Keratinocyte (primary cell): Measurements from ENCODE around the gene EFCAB12. TPM values are rescaled to one million over a fixed set of nuclear protein-coding genes. Genes with fewer than 3 reads are reported as not detected.

Experiments used
- DNase-seq: peaks from one replicate; pipeline ENCODE4 v3.0.0-alpha.2; 2011; ENCODE audit warnings: low read depth, missing footprints, low spot score
- FAIRE-seq: peaks from 2 replicates; lab custom pipeline; 2011; peaks lifted over from hg19 to GRCh38; lab: Jason Lieb, UNC
- H2AFZ ChIP-seq: 2 replicates; pipeline ENCODE4 v1.6.0; 2012; ENCODE audit warnings: low read length, control low read depth, inconsistent platforms; ENCODE audit not compliant: control insufficient read depth
- H3K27ac ChIP-seq: 2 replicates; pipeline ENCODE4 v1.5.1; 2011; ENCODE audit warnings: low read length; ENCODE audit not compliant: control insufficient read depth, insufficient read depth
- H3K27me3 ChIP-seq: 3 replicates; pipeline ENCODE4 v1.6.0; 2011; ENCODE audit warnings: low read length; ENCODE audit not compliant: control insufficient read depth, insufficient read depth; ENCODE audit errors: extremely low read depth
- H3K36me3 ChIP-seq, 2 experiments: 2 replicates in 1 of 2; 3 replicates in 1 of 2; pipeline ENCODE4 v1.5.1; 2011; ENCODE audit warnings: low read length in 2 of 2, mild to moderate bottlenecking in 1 of 2; ENCODE audit not compliant: control insufficient read depth in 2 of 2, insufficient read depth in 2 of 2; ENCODE audit errors: extremely low read depth in 1 of 2
- H3K4me1 ChIP-seq: 3 replicates; pipeline ENCODE4 v1.5.1; 2011; ENCODE audit warnings: low read length; ENCODE audit not compliant: control insufficient read depth, insufficient read depth; ENCODE audit errors: extremely low read depth
- H3K4me2 ChIP-seq: 3 replicates; pipeline ENCODE4 v1.6.0; 2011; ENCODE audit warnings: low read depth, low read length; ENCODE audit not compliant: control insufficient read depth, insufficient read depth; ENCODE audit errors: extremely low read depth
- H3K4me3 ChIP-seq, 3 experiments: fragments of 200-600 bp in 1 of 3; sonication (generic) in 1 of 3; 2 replicates in 2 of 3; 3 replicates in 1 of 3; pipeline ENCODE4 v1.5.1; 2011 to 2016; ENCODE audit warnings: low read length in 3 of 3, mild to moderate bottlenecking in 3 of 3, control low read depth in 2 of 3, inconsistent platforms in 1 of 3, low read depth in 1 of 3, mixed read lengths in 1 of 3, mixed run types in 1 of 3, moderate library complexity in 1 of 3; ENCODE audit not compliant: control insufficient read depth in 2 of 3, insufficient read depth in 2 of 3; ENCODE audit errors: extremely low read depth in 1 of 3
- H3K79me2 ChIP-seq: 2 replicates; pipeline ENCODE4 v1.6.0; 2012; ENCODE audit warnings: low read length; ENCODE audit not compliant: control insufficient read depth, insufficient read depth
- H3K9ac ChIP-seq: 3 replicates; pipeline ENCODE4 v1.6.0; 2011; ENCODE audit warnings: low read length; ENCODE audit not compliant: control insufficient read depth, insufficient read depth; ENCODE audit errors: extremely low read depth
- H3K9me1 ChIP-seq: 3 replicates; pipeline ENCODE4 v1.6.0; 2011; ENCODE audit warnings: low read length; ENCODE audit not compliant: control insufficient read depth, insufficient read depth; ENCODE audit errors: extremely low read depth
- H3K9me3 ChIP-seq: 2 replicates; pipeline ENCODE4 v1.5.1; 2012; ENCODE audit warnings: low read depth, low read length; ENCODE audit not compliant: control insufficient read depth
- H4K20me1 ChIP-seq: 3 replicates; pipeline ENCODE4 v1.6.0; 2011; ENCODE audit warnings: low read length; ENCODE audit not compliant: control insufficient read depth, insufficient read depth; ENCODE audit errors: extremely low read depth
- CTCF ChIP-seq, 3 experiments: IDR thresholded peaks in 1 of 3; conservative IDR thresholded peaks in 1 of 3; optimal IDR thresholded peaks in 1 of 3; 2 replicates in 2 of 3; 3 replicates in 1 of 3; pipeline versions ENCODE3 to v1.5.1; 2011; ENCODE audit warnings: low read length in 3 of 3, mild to moderate bottlenecking in 3 of 3, moderate library complexity in 2 of 3, control low read depth in 1 of 3, inconsistent platforms in 1 of 3; ENCODE audit not compliant: insufficient read depth in 2 of 3; ENCODE audit errors: extremely low read depth in 1 of 3
- EZH2 ChIP-seq: IDR thresholded peaks from one replicate; pipeline ENCODE4 v1.6.1; 2012; ENCODE audit warnings: inconsistent platforms, mild to moderate bottlenecking, low read length, moderate library complexity
- dilution Hi-C: fragments of 300-500 bp; cut with MboI; formaldehyde crosslinking; loops from one replicate; pipeline ENCODE4 v1.7.0; 2020; ENCODE audit warnings: low sequenced_read_pairs; ENCODE audit not compliant: extremely low pct_ligation_motif_present
- polyA plus RNA-seq, 5 experiments: library from polyadenylated mRNA; depleted of rRNA in 3 of 5; stranded (reverse) in 3 of 5; stranded (forward) in 1 of 5; unstranded in 1 of 5; fragments of >200 nt; gene quantifications; 1 replicate in 1 of 5; 2 replicates in 3 of 5; 3 replicates in 1 of 5; pipeline versions ENCODE4 v1.2.1 to v1.2.3, GENCODE V29; 2011 to 2012; ENCODE audit warnings: missing spikeins in 2 of 5, low read depth in 1 of 5, low replicate concordance in 1 of 5
- small RNA-seq, 3 experiments: library from RNA; depleted of rRNA; stranded (forward); fragments of <200 nt; gene quantifications; one replicate each; pipeline ENCODE3, GENCODE V24; 2012; ENCODE audit warnings: low read depth in 3 of 3, low replicate concordance in 1 of 3; ENCODE audit not compliant: insufficient read length in 3 of 3

Gene EFCAB12
- polyA plus RNA-seq, 1 donor (not counting 4 experiments of a cell fraction or from before 2014, with no cell fraction given) = 0.34 TPM

DNA sequence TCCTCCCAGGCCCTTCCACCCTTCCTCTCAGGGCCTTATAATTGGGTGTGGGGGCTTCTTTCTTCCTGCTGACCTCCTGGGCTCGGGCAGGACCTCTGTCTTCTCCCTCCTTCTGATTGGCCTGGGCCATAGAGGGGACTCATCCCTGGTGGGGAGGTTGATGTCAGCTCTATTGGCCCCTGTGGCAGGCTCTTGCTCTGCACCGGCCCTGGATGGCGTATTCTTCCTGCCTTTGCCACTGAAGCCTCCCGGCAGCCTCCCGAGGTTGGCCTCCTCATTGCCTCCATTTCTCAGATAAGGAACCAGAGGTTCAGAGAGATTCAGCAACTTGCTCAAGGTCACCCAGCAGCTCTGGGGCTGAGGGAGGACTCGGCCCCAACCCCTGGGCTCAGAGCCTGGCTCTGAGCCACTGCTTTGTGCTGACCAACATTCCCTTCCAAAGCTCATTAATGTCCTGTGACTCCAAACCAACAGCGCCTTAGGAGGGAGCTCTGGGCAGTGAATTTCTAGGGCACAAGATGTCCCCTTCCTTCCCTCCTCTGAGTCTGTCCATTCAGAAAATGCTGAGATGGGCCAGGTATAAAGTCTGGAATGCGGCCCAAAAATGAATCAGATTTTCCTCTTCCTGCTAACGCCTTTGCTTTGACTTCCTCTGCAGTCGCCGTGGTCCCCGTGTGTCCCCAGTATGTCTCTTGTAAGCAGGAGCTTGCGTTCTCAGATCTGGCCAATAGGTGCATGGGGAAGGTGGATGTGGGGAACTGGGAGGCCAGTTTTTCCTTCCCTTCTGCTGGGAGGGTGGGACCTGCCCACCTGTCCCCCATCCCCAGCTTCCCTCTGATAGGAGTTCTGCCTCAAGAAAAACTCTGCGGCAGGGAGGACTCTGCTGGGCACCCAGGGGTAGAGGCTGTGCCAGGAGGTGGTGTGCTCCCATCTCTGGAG, 75.5 kb downstream of the EFCAB12 start:
- dilution Hi-C loops = no loop called here
- H3K27ac ChIP-seq = no peak overlapping the region
- H3K9ac ChIP-seq = no peak overlapping the region
- H2AFZ ChIP-seq = no peak overlapping the region
- FAIRE-seq (no peak), DNase-seq (no peak)
- no peaks in the 10 kb centered on the region for H3K9me3 ChIP-seq
- H3K4me2 ChIP-seq = no peak overlapping the region
- no peaks in the 10 kb centered on the region for H3K4me1 ChIP-seq
- H3K79me2 ChIP-seq = no peaks in the 10 kb centered on the region
- H3K9me1 ChIP-seq = no peaks in the 10 kb centered on the region
- H3K27me3 ChIP-seq = peaks cover 6% of the 10 kb centered on the region
- H4K20me1 ChIP-seq = no peaks in the 10 kb centered on the region
- H3K4me3 ChIP-seq = no peak overlapping the region
- TF ChIP-seq EZH2 (no peak), CTCF (optimal IDR thresholded peaks at IDR 0.05 in 1 of 3, IDR thresholded peaks at IDR 0.05 in 1 of 3, conservative IDR thresholded peaks at IDR 0.05 in 1 of 3; ENCODE audit: extremely low read depth in 1 of 3, insufficient read depth in 2 of 3, low read length in 3 of 3) (no peak)
- H3K36me3 ChIP-seq = no peaks in the 10 kb centered on the region

GRCh38 chr3:129352045-129352444, 76.4 kb downstream of the EFCAB12 start:
- Histone ChIP-seq H3K9me1 (no peaks in the 10 kb centered on the region), H3K9ac (no peak overlapping the region), H3K9me3 (no peaks in the 10 kb centered on the region), H3K4me3 (no peak overlapping the region), H4K20me1 (no peaks in the 10 kb centered on the region), H3K79me2 (no peaks in the 10 kb centered on the region), H3K36me3 (no peaks in the 10 kb centered on the region), H3K27me3 (peaks cover 6% of the 10 kb centered on the region), H3K4me1 (no peaks in the 10 kb centered on the region), H2AFZ (no peak overlapping the region), H3K27ac (no peak overlapping the region), H3K4me2 (no peak overlapping the region)
- dilution Hi-C loops = no loop called here
- FAIRE-seq (no peak), DNase-seq (no peak)
- TF ChIP-seq CTCF (optimal IDR thresholded peaks at IDR 0.05 in 1 of 3, IDR thresholded peaks at IDR 0.05 in 1 of 3, conservative IDR thresholded peaks at IDR 0.05 in 1 of 3; ENCODE audit: extremely low read depth in 1 of 3, insufficient read depth in 2 of 3, low read length in 3 of 3) = peak in 2 of 3 experiments; percentile 22 to 26
- TF ChIP-seq EZH2 = no peak

Small RNA genes within 50 kb of the gene (small RNA-seq; reads per million reads assigned to genes)
- gene SNORA7B = 0 reads per million in 3 experiments

Other genes starting within 250 kb of the EFCAB12 start
- 310 to 388 TPM (median 385 TPM) in 3 replicates for gene CNBP, start 244.7 kb downstream of the EFCAB12 start, polyA plus RNA-seq
- gene COPG1, start 179.0 kb downstream of the EFCAB12 start, polyA plus RNA-seq = 58.5 to 135 TPM (median 65.5 TPM) in 3 replicates
- 36.4 to 66.4 TPM (median 54.6 TPM) in 3 replicates for gene HMCES, start 149.8 kb downstream of the EFCAB12 start, polyA plus RNA-seq
- gene MBD4, start 11.3 kb upstream of the EFCAB12 start, polyA plus RNA-seq = 20.3 to 35.0 TPM (median 24.3 TPM) in 3 replicates
- gene IFT122, start 11.6 kb upstream of the EFCAB12 start, polyA plus RNA-seq = 6.2 to 7.1 TPM (median 6.5 TPM) in 3 replicates
- not detected in 3 replicates for gene RHO, start 100.0 kb upstream of the EFCAB12 start, polyA plus RNA-seq
- gene H1-8, start 114.5 kb upstream of the EFCAB12 start, polyA plus RNA-seq = not detected in 3 replicates
- gene PLXND1, start 178.0 kb upstream of the EFCAB12 start, polyA plus RNA-seq = 0.09 to 0.36 TPM (median 0.25 TPM) in 3 replicates